ENCODE data around the gene MAT2A. TPM values are rescaled to one million over a fixed set of nuclear protein-coding genes. Genes with fewer than 3 reads are reported as not detected.

MAT2A gene
- total and polyA plus RNA-seq, 10 of the 15 experiments (the other 5 are each of a cell fraction or from before 2014, with no cell fraction given): 97.6 to 408 (median 290) TPM

DNA sequence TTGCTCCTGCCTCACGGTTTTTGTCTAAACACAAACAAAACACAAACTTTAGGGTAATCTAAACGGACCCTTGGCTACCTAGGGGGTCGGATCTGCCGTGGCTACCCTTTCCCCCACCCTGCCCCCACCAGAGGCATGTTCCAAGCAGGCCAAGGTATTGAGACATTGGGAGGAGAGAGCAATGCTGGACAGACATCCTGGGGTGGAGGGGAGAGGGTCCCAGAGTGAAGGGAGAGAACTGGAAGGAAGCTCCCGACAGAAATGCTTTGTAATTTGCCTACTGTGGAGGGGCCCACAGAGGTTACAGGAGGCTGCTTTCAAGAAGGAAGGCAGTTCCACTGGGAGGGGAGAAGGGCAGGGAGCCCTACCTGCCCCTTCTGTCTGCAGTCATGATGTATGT, 13.9 kb upstream of the MAT2A start:
- Histone ChIP-seq H3K27me3 (replicated peaks in 1 of 2; ENCODE audit: control insufficient read depth in 2 of 2, insufficient read depth in 2 of 2, low read length in 1 of 2) (no peaks in the 10 kb centered on the region; a peak in 1 of 4 replicates), H3K9me3 (replicated peaks; ENCODE audit: control insufficient read depth, insufficient read depth, low read length) (no peaks in the 10 kb centered on the region), H3K4me1 (ENCODE audit: control insufficient read depth, insufficient read depth, low read length) (no peaks in the 10 kb centered on the region; the same call in 1 of the 2 replicates), H3K4me2 (ENCODE audit: control insufficient read depth, insufficient read depth) (no peak overlapping the region), H3K36me3 (ENCODE audit: control insufficient read depth in 2 of 2, insufficient read depth in 2 of 2, low read length in 1 of 2) (no peaks in the 10 kb centered on the region), H3K9ac (ENCODE audit: control insufficient read depth, insufficient read depth, low read length) (no peak overlapping the region), H2AFZ (ENCODE audit: control insufficient read depth, low read depth, low read length) (no peak overlapping the region), H3K27ac (ENCODE audit: control insufficient read depth, insufficient read depth) (no peak overlapping the region), H3K4me3 (no peak overlapping the region), H4K20me1 (ENCODE audit: control insufficient read depth, insufficient read depth) (no peaks in the 10 kb centered on the region), H3K79me2 (ENCODE audit: control insufficient read depth, insufficient read depth, low read length) (no peaks in the 10 kb centered on the region)
- in situ Hi-C loops (cut with MboI): no loop called here
- BruUV-seq (replicated peaks): no TSS peak
- DNase-seq (ENCODE audit: low read depth, low spot score) (no peak), FAIRE-seq (no peak), ATAC-seq (no peak)
- ChIA-PET POLR2A (interaction anchor here (1.3 kb wide), 1 partner anchor 10 kb away, joined by 3 read pairs; no protein-coding TSS in a partner anchor), CTCF (no interaction called here), SMC1A (ENCODE audit: uncharacterized antibody, unreplicated experiment) (no interaction called here), RAD21 (ENCODE audit: unreplicated experiment) (no interaction called here)
- WGBS (ENCODE audit: insufficient coverage, insufficient replicate concordance, low lambda C conversion rate, missing lambda C conversion rate): 52% methylated on average over 5 of the region's 5 CpGs
- intact Hi-C loops (cut with micrococcal nuclease; ENCODE audit: unreplicated experiment): no loop called here
- TF ChIP-seq SIN3A (IDR thresholded peaks at IDR 0.05; ENCODE audit: low read depth, low read length): no peak
- TF ChIP-seq ZNF24 (IDR thresholded peaks at IDR 0.05): no peak
- no peak for TF ChIP-seq SMC3 (IDR thresholded peaks at IDR 0.05; ENCODE audit: borderline replicate concordance, low read length)
- no peak for TF ChIP-seq EGR1 (IDR thresholded peaks at IDR 0.05; ENCODE audit: borderline replicate concordance in 1 of 2, low read depth in 2 of 2, low read length in 2 of 2)
- TF ChIP-seq FOXK2 (IDR thresholded peaks at IDR 0.05): no peak
- TF ChIP-seq GABPA (IDR thresholded peaks at IDR 0.05; ENCODE audit: low read depth): no peak
- TF ChIP-seq MLLT1 (IDR thresholded peaks at IDR 0.05): no peak
- no peak for TF ChIP-seq KAT2A (conservative IDR thresholded peaks at IDR 0.05; ENCODE audit: control insufficient read depth, low read depth, low read length)
- TF ChIP-seq KLF5 (IDR thresholded peaks at IDR 0.05; ENCODE audit: partially characterized antibody): no peak
- no peak for TF ChIP-seq PAX8 (IDR thresholded peaks at IDR 0.05)
- TF ChIP-seq POLR2A (IDR thresholded peaks at IDR 0.05; ENCODE audit: low read depth, low read length): no peak
- no peak for TF ChIP-seq PRDM15 (CRISPR knock-in tag; IDR thresholded peaks at IDR 0.05)
- no peak for TF ChIP-seq ELK1 (IDR thresholded peaks at IDR 0.05; ENCODE audit: low read depth, low read length)
- TF ChIP-seq E2F8 (IDR thresholded peaks at IDR 0.05; ENCODE audit: low read depth, partially characterized antibody): no peak
- TF ChIP-seq MYC (IDR thresholded peaks at IDR 0.05; ENCODE audit: insufficient read depth, insufficient read length, insufficient replicate concordance, low read length, severe bottlenecking): no peak
- TF ChIP-seq HDAC2 (IDR thresholded peaks at IDR 0.05): no peak
- no peak for TF ChIP-seq TARDBP (IDR thresholded peaks at IDR 0.05; ENCODE audit: borderline replicate concordance)
